AG20443 (cell line): ENCODE data around the gene EPG5.
"Not testable (repeated sequence)": the region's sequence is repeated elsewhere in the genome, so short reads cannot be mapped to it uniquely, and the experiment has no call there.

Experiments
- DNase-seq: peaks from one replicate; pipeline ENCODE4 v3.0.0; 2012; ENCODE audit warnings: low spot score, mixed read lengths

The EPG5 gene

GRCh38 chr18:45978084-45978483 lies 11.0 kb upstream of the EPG5 start:
- DNase-seq = no peak

- no peak for DNase-seq
Observed at GRCh38 chr18:45976974-45977373, 9.8 kb upstream of the EPG5 start.

GRCh38 chr18:45976566-45976965 lies 9.4 kb upstream of the EPG5 start:
- peak; percentile 26 for DNase-seq

GRCh38 chr18:45974088-45974536 lies 7.0 kb upstream of the EPG5 start:
- peak; percentile 64 for DNase-seq

GRCh38 chr18:45964913-45965312 lies 2.2 kb downstream of the EPG5 start:
- DNase-seq = not testable (repeated sequence)

- peak; percentile 43 for DNase-seq
Observed at GRCh38 chr18:45962866-45963265, 4.3 kb downstream of the EPG5 start.

- peak; percentile 26 for DNase-seq
Observed at GRCh38 chr18:45962461-45962860, 4.7 kb downstream of the EPG5 start.

GRCh38 chr18:45959484-45959883 lies 7.6 kb downstream of the EPG5 start:
- DNase-seq = not testable (repeated sequence)

GRCh38 chr18:45958730-45959129 lies 8.4 kb downstream of the EPG5 start:
- no peak for DNase-seq

- DNase-seq = no peak
Observed at GRCh38 chr18:45958027-45958426, 9.1 kb downstream of the EPG5 start.

- DNase-seq = peak; percentile 57
Observed at GRCh38 chr18:45957100-45957499, 10.0 kb downstream of the EPG5 start.

- DNase-seq = peak; percentile 81
Observed at GRCh38 chr18:45954070-45954934, 12.8 kb downstream of the EPG5 start.

GRCh38 chr18:45951016-45951714 lies 16.0 kb downstream of the EPG5 start:
- DNase-seq = no peak

- no peak for DNase-seq
Observed at GRCh38 chr18:45945669-45946068, 21.5 kb downstream of the EPG5 start.

GRCh38 chr18:45940724-45941123 lies 26.4 kb downstream of the EPG5 start:
- DNase-seq = no peak

- no peak for DNase-seq
Observed at GRCh38 chr18:45939236-45939635, 27.9 kb downstream of the EPG5 start.

GRCh38 chr18:45938488-45938935 lies 28.6 kb downstream of the EPG5 start:
- no peak for DNase-seq

GRCh38 chr18:45935591-45936335 lies 31.4 kb downstream of the EPG5 start:
- DNase-seq = peak; percentile 52

- DNase-seq = no peak
Observed at GRCh38 chr18:45932708-45933107, 34.4 kb downstream of the EPG5 start.

GRCh38 chr18:45930963-45931362 lies 36.2 kb downstream of the EPG5 start:
- DNase-seq = no peak

GRCh38 chr18:45926691-45927090 lies 40.4 kb downstream of the EPG5 start:
- DNase-seq = no peak

GRCh38 chr18:45926085-45926484 lies 41.0 kb downstream of the EPG5 start:
- no peak for DNase-seq
